ENCODE measurements around the gene HSPA9. TPM values are rescaled to one million over a fixed set of nuclear protein-coding genes. Genes with fewer than 3 reads are reported as not detected.
"Not testable (repeated sequence)": the region's sequence is repeated elsewhere in the genome, so short reads cannot be mapped to it uniquely, and the experiment has no call there.

Gene HSPA9
- total and polyA plus RNA-seq, 2 of the 13 experiments (the other 11 are each of a cell fraction or from before 2014, with no cell fraction given) = 165 to 478 TPM

DNA sequence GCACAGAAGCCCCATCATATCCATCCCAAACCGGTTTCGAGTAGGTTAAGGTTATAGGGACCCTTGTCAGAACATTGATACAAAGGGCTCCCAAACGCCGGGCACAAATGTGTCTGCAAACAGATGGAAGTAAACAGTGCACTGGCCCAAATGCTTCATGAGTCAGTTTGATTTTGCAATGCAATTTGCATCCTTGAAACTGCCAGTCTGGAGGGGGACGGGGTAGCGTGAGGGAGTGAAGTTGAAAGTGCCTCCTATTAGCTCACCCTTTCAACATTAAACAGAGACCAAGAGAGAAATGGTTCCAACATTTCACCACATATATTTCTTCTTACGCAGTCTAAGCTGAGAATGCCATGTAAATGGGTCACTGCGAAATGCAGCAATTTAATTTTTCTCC, 67.7 kb downstream of the HSPA9 start (continued):
- TF ChIP-seq ZNF331 (CRISPR knock-in tag; IDR thresholded peaks at IDR 0.05) (0 out of 2 replicates have a peak, but pooled peaks have one; percentile 29), JUND (CRISPR knock-in tag; IDR thresholded peaks at IDR 0.05) (peak; percentile 65; the same call in 1 of the 2 replicates), ZKSCAN8 (CRISPR knock-in tag; IDR thresholded peaks at IDR 0.05; ENCODE audit: borderline replicate concordance) (peak; percentile 64; the same call in 1 of the 2 replicates), ARID5B (CRISPR knock-in tag; IDR thresholded peaks at IDR 0.05) (peak; percentile 85), YEATS2 (CRISPR knock-in tag; IDR thresholded peaks at IDR 0.05; ENCODE audit: borderline replicate concordance) (peak; percentile 36; the same call in 1 of the 2 replicates), MIXL1 (CRISPR knock-in tag; IDR thresholded peaks at IDR 0.05) (0 out of 2 replicates have a peak, but pooled peaks have one; percentile 29), ZNF335 (CRISPR knock-in tag; IDR thresholded peaks at IDR 0.05) (0 out of 2 replicates have a peak, but pooled peaks have one; percentile 48), KLF6 (CRISPR knock-in tag; IDR thresholded peaks at IDR 0.05) (peak; percentile 52; the same call in 1 of the 2 replicates), IRF2 (CRISPR knock-in tag; IDR thresholded peaks at IDR 0.05) (peak; percentile 54; the same call in 1 of the 2 replicates), SOX6 (CRISPR knock-in tag; IDR thresholded peaks at IDR 0.05) (peak; percentile 41; the same call in 1 of the 2 replicates), PAXIP1 (CRISPR knock-in tag; conservative IDR thresholded peaks at IDR 0.05) (peak; percentile 72; the same call in 1 of the 2 replicates), CEBPB (IDR thresholded peaks at IDR 0.05; ENCODE audit: borderline replicate concordance, low read depth, low read length) (peak; percentile 87), KDM1A (CRISPR knock-in tag; IDR thresholded peaks at IDR 0.05) (peak; percentile 59; the same call in 1 of the 2 replicates), HMG20B (CRISPR knock-in tag; conservative IDR thresholded peaks at IDR 0.05) (0 out of 2 replicates have a peak, but pooled peaks have one; percentile 41), NR2F6 (CRISPR knock-in tag; IDR thresholded peaks at IDR 0.05) (peak; percentile 48; the same call in 1 of the 2 replicates), ETV5 (CRISPR knock-in tag; IDR thresholded peaks at IDR 0.05; ENCODE audit: borderline replicate concordance) (peak; percentile 48; the same call in 1 of the 2 replicates)
- TF ChIP-seq, protein P1, sequence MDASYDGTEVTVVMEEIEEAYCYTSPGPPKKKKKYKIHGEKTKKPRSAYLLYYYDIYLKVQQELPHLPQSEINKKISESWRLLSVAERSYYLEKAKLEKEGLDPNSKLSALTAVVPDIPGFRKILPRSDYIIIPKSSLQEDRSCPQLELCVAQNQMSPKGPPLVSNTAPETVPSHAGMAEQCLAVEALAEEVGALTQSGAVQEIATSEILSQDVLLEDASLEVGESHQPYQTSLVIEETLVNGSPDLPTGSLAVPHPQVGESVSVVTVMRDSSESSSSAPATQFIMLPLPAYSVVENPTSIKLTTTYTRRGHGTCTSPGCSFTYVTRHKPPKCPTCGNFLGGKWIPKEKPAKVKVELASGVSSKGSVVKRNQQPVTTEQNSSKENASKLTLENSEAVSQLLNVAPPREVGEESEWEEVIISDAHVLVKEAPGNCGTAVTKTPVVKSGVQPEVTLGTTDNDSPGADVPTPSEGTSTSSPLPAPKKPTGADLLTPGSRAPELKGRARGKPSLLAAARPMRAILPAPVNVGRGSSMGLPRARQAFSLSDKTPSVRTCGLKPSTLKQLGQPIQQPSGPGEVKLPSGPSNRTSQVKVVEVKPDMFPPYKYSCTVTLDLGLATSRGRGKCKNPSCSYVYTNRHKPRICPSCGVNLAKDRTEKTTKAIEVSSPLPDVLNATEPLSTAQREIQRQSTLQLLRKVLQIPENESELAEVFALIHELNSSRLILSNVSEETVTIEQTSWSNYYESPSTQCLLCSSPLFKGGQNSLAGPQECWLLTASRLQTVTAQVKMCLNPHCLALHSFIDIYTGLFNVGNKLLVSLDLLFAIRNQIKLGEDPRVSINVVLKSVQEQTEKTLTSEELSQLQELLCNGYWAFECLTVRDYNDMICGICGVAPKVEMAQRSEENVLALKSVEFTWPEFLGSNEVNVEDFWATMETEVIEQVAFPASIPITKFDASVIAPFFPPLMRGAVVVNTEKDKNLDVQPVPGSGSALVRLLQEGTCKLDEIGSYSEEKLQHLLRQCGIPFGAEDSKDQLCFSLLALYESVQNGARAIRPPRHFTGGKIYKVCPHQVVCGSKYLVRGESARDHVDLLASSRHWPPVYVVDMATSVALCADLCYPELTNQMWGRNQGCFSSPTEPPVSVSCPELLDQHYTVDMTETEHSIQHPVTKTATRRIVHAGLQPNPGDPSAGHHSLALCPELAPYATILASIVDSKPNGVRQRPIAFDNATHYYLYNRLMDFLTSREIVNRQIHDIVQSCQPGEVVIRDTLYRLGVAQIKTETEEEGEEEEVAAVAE (CRISPR knock-in tag; IDR thresholded peaks at IDR 0.05; ENCODE audit: borderline replicate concordance) = peak; percentile 39; the same call in 1 of the 2 replicates
- TF ChIP-seq SOX6, NR2F6 (IDR thresholded peaks at IDR 0.05): not testable (repeated sequence)
